WTC11 (cell line): ENCODE data around the gene JAZF1. TPM values are rescaled to one million over a fixed set of nuclear protein-coding genes. Genes with fewer than 3 reads are reported as not detected.

Experiments
- ATAC-seq: fragments of 200-7000 bp; cut with Tn5 transposase; 2 replicates; pipeline ENCODE4 v1.10.0; 2021; ENCODE audit warnings: mild to moderate bottlenecking, moderate library complexity
- CTCF ChIA-PET: fragments of 300-600 bp; sonication (Branson Sonifier 250); formaldehyde crosslinking; loops from one replicate; lab custom pipeline; 2021; ENCODE audit warnings: antibody characterized with exemption; lab: Charles Lee
- POLR2A ChIA-PET: fragments of 350-600 bp; sonication (Branson Sonifier 250); formaldehyde crosslinking; loops from one replicate; lab custom pipeline; 2021; ENCODE audit warnings: antibody characterized with exemption; lab: Charles Lee
- DNase-seq: peaks from one replicate; pipeline ENCODE4 v3.0.0; 2021; ENCODE audit warnings: low spot score
- H3K27ac Mint-ChIP-seq: 2 replicates; pipeline ENCODE4 v1.8.0; 2021; ENCODE audit warnings: mixed read lengths
- H3K27me3 Mint-ChIP-seq: 2 replicates; pipeline ENCODE4 v1.8.0; 2021; ENCODE audit warnings: low read depth, mild to moderate bottlenecking, moderate library complexity, mixed read lengths
- H3K36me3 Mint-ChIP-seq: 2 replicates; pipeline ENCODE4 v1.8.0; 2021; ENCODE audit warnings: mixed read lengths
- H3K4me1 Mint-ChIP-seq: 2 replicates; pipeline ENCODE4 v1.8.0; 2022; ENCODE audit warnings: mixed read lengths
- H3K4me3 Mint-ChIP-seq: 2 replicates; pipeline ENCODE4 v1.8.0; 2021; ENCODE audit warnings: mild to moderate bottlenecking, moderate library complexity, mixed read lengths
- H3K9me3 Mint-ChIP-seq: 2 replicates; pipeline ENCODE4 v1.8.0; 2021; ENCODE audit warnings: mixed read lengths
- CREB1 ChIP-seq: sonication (generic); formaldehyde crosslinking; IDR thresholded peaks from 2 replicates; pipeline ENCODE4 v1.8.0; 2023; ENCODE audit warnings: mild to moderate bottlenecking, missing genetic modification reagents
- ELF4 ChIP-seq: sonication (generic); formaldehyde crosslinking; IDR thresholded peaks from 2 replicates; pipeline ENCODE4 v1.8.1; 2022; ENCODE audit warnings: low read depth, mild to moderate bottlenecking, moderate library complexity, missing genetic modification reagents
- ERG ChIP-seq: fragments of 250-450 bp; sonication (Bioruptor Pico); IDR thresholded peaks from 2 replicates; pipeline ENCODE4 v1.8.0; 2021; ENCODE audit warnings: mild to moderate bottlenecking
- ETV6 ChIP-seq: sonication (generic); formaldehyde crosslinking; IDR thresholded peaks from 2 replicates; pipeline ENCODE4 v1.8.1; 2022; ENCODE audit warnings: mild to moderate bottlenecking, missing genetic modification reagents
- FOXK1 ChIP-seq: sonication (generic); formaldehyde crosslinking; IDR thresholded peaks from 2 replicates; pipeline ENCODE4 v1.8.0; 2022; ENCODE audit warnings: mild to moderate bottlenecking, moderate library complexity, missing genetic modification reagents
- FOXP1 ChIP-seq: sonication (generic); formaldehyde crosslinking; IDR thresholded peaks from 2 replicates; pipeline ENCODE4 v1.8.0; 2022; ENCODE audit warnings: missing genetic modification reagents, mild to moderate bottlenecking, moderate library complexity, borderline replicate concordance
- GTF2I ChIP-seq: fragments of 250-450 bp; sonication (Bioruptor Pico); conservative IDR thresholded peaks from 2 replicates; pipeline ENCODE4 v1.4.0; 2021; ENCODE audit warnings: mild to moderate bottlenecking
- IRF2 ChIP-seq: sonication (generic); formaldehyde crosslinking; IDR thresholded peaks from 2 replicates; pipeline ENCODE4 v1.8.0; 2022; ENCODE audit warnings: low read depth, missing genetic modification reagents, borderline replicate concordance
- MLX ChIP-seq: sonication (generic); formaldehyde crosslinking; IDR thresholded peaks from 2 replicates; pipeline ENCODE4 v1.8.1; 2023; ENCODE audit warnings: mild to moderate bottlenecking, missing genetic modification reagents, moderate library complexity
- ZNF219 ChIP-seq: sonication (generic); formaldehyde crosslinking; IDR thresholded peaks from 2 replicates; pipeline ENCODE4 v1.8.0; 2023; ENCODE audit warnings: missing genetic modification reagents, mild to moderate bottlenecking, borderline replicate concordance
- ZNF425 ChIP-seq: fragments of 250-450 bp; sonication (Bioruptor Pico); conservative IDR thresholded peaks from 2 replicates; pipeline ENCODE4 v1.9.0; 2021; ENCODE audit warnings: mild to moderate bottlenecking
- ZNF512 ChIP-seq: sonication (generic); formaldehyde crosslinking; IDR thresholded peaks from 2 replicates; pipeline ENCODE4 v1.8.1; 2022; ENCODE audit warnings: missing genetic modification reagents, borderline replicate concordance
- ZSCAN18 ChIP-seq: fragments of 250-450 bp; sonication (Bioruptor Pico); IDR thresholded peaks from 2 replicates; pipeline ENCODE4 v2.1.2; 2022; ENCODE audit warnings: mild to moderate bottlenecking, moderate library complexity
- total RNA-seq: library from RNA; stranded (reverse); gene quantifications from 3 replicates; pipeline ENCODE4 v1.2.3, GENCODE V29; 2021
- TF ChIP-seq, protein P1 (sequence below): fragments of 200-600 bp; IDR thresholded peaks from 2 replicates; pipeline ENCODE4 v1.8.0; 2022; ENCODE audit warnings: antibody characterized with exemption
- TF ChIP-seq, protein P2 (sequence below): sonication (generic); formaldehyde crosslinking; conservative IDR thresholded peaks from 2 replicates; pipeline ENCODE4 v1.8.1; 2023; ENCODE audit warnings: mild to moderate bottlenecking, low read depth, missing genetic modification reagents, moderate library complexity

The JAZF1 gene
- total RNA-seq, 1 experiment from 2014 or later = 19.0 TPM

DNA sequence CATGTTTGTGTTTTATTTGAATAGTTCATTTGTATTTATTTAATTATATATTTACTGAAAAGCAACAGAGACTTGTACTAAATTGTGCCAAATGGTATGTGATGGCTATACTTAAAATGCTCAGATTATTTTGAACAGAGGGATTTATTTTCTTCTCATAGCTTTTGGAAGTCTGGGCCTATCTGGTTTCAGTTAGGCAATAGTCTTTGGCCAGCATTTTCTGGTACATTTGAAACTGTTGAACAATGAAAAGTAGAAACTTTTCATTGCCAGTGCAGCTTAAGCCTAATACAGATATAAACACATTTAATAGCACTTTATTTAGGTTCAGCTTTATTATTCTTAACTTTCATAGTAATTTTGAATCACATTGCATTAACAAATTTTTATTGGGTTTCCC, 252.6 kb downstream of the JAZF1 start:
- ChIA-PET POLR2A (no interaction called here), CTCF (interaction anchor here (0.6 kb wide), 1 partner anchor 106 kb away, joined by 4 read pairs; no protein-coding TSS in a partner anchor)
- Mint-ChIP-seq H3K9me3 (no peaks in the 10 kb centered on the region), H3K4me1 (peaks cover 25% of the 10 kb centered on the region), H3K27ac (no peak overlapping the region), H3K4me3 (no peak overlapping the region), H3K27me3 (no peaks in the 10 kb centered on the region; the same call in 1 of the 2 replicates), H3K36me3 (no peaks in the 10 kb centered on the region)
- DNase-seq = no peak
- TF ChIP-seq ELF4 (CRISPR knock-in tag) (no peak), ZNF512 (CRISPR knock-in tag) (no peak), CREB1 (no peak), ZNF425 (CRISPR knock-in tag) (no peak), ERG (CRISPR knock-in tag) (no peak), FOXP1 (no peak), FOXK1 (CRISPR knock-in tag) (no peak), ETV6 (CRISPR knock-in tag) (no peak), IRF2 (no peak)
- TF ChIP-seq, protein P1, sequence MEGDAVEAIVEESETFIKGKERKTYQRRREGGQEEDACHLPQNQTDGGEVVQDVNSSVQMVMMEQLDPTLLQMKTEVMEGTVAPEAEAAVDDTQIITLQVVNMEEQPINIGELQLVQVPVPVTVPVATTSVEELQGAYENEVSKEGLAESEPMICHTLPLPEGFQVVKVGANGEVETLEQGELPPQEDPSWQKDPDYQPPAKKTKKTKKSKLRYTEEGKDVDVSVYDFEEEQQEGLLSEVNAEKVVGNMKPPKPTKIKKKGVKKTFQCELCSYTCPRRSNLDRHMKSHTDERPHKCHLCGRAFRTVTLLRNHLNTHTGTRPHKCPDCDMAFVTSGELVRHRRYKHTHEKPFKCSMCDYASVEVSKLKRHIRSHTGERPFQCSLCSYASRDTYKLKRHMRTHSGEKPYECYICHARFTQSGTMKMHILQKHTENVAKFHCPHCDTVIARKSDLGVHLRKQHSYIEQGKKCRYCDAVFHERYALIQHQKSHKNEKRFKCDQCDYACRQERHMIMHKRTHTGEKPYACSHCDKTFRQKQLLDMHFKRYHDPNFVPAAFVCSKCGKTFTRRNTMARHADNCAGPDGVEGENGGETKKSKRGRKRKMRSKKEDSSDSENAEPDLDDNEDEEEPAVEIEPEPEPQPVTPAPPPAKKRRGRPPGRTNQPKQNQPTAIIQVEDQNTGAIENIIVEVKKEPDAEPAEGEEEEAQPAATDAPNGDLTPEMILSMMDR = no peak
- TF ChIP-seq, all 79 proteins: peak for 0
- ATAC-seq = no peak

DNA sequence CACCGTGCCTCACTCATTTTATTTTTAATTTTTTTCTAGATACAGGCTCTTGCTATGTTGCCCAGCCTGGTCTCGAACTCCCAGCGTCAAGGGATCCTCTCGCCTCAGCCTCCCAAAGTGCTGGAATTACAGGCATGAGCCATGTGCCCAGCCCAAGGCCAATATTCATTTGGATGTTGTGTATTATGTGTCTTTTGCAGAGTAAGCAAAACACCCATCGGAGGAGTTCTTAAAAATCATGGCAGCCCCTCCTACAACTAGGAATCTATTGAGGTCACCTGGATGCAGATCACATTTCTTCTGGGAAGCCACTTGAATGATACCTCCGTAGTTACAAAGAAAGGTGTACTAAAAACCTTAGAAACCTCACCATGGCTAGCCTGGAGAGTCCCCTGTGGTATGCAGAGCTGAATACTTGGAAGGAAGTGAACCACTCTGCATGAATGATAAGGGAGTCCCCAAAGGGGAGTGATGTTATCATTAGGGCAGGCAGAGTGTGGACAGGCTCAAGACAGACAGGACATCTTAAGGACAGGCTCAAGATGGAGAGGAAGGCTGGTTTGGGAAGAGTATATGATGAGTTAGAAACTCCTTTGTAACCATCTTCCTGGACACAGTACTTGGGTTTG, 254.9 kb downstream of the JAZF1 start:
- CTCF ChIA-PET = no interaction called here
- DNase-seq (no peak), ATAC-seq (no peak)
- H3K27ac Mint-ChIP-seq = no peak overlapping the region
- POLR2A ChIA-PET = no interaction called here
- TF ChIP-seq MLX (CRISPR knock-in tag) (no peak), ZSCAN18 (CRISPR knock-in tag) (no peak), GTF2I (CRISPR knock-in tag) (no peak), ZNF219 (no peak)
- TF ChIP-seq, protein P2, sequence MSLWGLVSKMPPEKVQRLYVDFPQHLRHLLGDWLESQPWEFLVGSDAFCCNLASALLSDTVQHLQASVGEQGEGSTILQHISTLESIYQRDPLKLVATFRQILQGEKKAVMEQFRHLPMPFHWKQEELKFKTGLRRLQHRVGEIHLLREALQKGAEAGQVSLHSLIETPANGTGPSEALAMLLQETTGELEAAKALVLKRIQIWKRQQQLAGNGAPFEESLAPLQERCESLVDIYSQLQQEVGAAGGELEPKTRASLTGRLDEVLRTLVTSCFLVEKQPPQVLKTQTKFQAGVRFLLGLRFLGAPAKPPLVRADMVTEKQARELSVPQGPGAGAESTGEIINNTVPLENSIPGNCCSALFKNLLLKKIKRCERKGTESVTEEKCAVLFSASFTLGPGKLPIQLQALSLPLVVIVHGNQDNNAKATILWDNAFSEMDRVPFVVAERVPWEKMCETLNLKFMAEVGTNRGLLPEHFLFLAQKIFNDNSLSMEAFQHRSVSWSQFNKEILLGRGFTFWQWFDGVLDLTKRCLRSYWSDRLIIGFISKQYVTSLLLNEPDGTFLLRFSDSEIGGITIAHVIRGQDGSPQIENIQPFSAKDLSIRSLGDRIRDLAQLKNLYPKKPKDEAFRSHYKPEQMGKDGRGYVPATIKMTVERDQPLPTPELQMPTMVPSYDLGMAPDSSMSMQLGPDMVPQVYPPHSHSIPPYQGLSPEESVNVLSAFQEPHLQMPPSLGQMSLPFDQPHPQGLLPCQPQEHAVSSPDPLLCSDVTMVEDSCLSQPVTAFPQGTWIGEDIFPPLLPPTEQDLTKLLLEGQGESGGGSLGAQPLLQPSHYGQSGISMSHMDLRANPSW (CRISPR knock-in tag) = no peak
- H3K27me3 Mint-ChIP-seq = no peaks in the 10 kb centered on the region; the same call in 1 of the 2 replicates
- peaks cover 26% of the 10 kb centered on the region for H3K4me1 Mint-ChIP-seq
- H3K4me3 Mint-ChIP-seq = no peak overlapping the region
- H3K36me3 Mint-ChIP-seq = no peaks in the 10 kb centered on the region
- no peaks in the 10 kb centered on the region for H3K9me3 Mint-ChIP-seq
